Aorta (tissue), 5 donors: ENCODE results near the gene TSPAN19. TPM values are rescaled to one million over a fixed set of nuclear protein-coding genes. Genes with fewer than 3 reads are reported as not detected.

Experiments used
- ATAC-seq: fragments of 200-7000 bp; cut with Tn5 transposase; one replicate; pipeline ENCODE4 v1.9.1; 2022; ENCODE audit warnings: moderate library complexity; ENCODE audit not compliant: low FRiP score
- DNase-seq, 2 donors: peaks; one replicate each; pipeline ENCODE4 v3.0.0-alpha.2; 2020
- H3K27ac ChIP-seq, 2 donors: one replicate each; pipeline ENCODE4 v1.5.1; 2013; ENCODE audit warnings: low read length in 2 of 2, mild to moderate bottlenecking in 2 of 2, moderate library complexity in 2 of 2, control low read depth in 1 of 2, inconsistent platforms in 1 of 2, low read depth in 1 of 2
- H3K27me3 ChIP-seq, 2 donors: one replicate each; pipeline ENCODE4 v1.6.1; 2013; ENCODE audit warnings: control low read depth in 1 of 2, low read length in 1 of 2, mild to moderate bottlenecking in 1 of 2, moderate library complexity in 1 of 2; ENCODE audit not compliant: insufficient read depth in 2 of 2, control insufficient read depth in 1 of 2
- H3K36me3 ChIP-seq, 2 donors: one replicate each; pipeline ENCODE4 v1.6.1; 2013; ENCODE audit warnings: control low read depth in 1 of 2, low read length in 1 of 2, mild to moderate bottlenecking in 1 of 2; ENCODE audit not compliant: insufficient read depth in 2 of 2, control insufficient read depth in 1 of 2
- H3K4me1 ChIP-seq, 2 donors: one replicate each; pipeline ENCODE4 v1.6.1; 2013; ENCODE audit warnings: low read length in 2 of 2, control low read depth in 1 of 2, mild to moderate bottlenecking in 1 of 2, moderate library complexity in 1 of 2; ENCODE audit not compliant: insufficient read depth in 2 of 2, control insufficient read depth in 1 of 2
- H3K4me3 ChIP-seq, 2 donors: one replicate each; pipeline ENCODE4 v1.5.1; 2013; ENCODE audit warnings: low read length in 2 of 2, control low read depth in 1 of 2, mild to moderate bottlenecking in 1 of 2
- H3K9me3 ChIP-seq: one replicate; pipeline ENCODE4 v1.6.1; 2013; ENCODE audit warnings: mild to moderate bottlenecking, low read length; ENCODE audit not compliant: control insufficient read depth
- WGBS, 2 donors: extraction: QIAGEN DNeasy Blood & Tissue Kit; methylation state at CpG; one replicate each; pipeline ENCODE4 v1.1.7; 2013; 5-methylcytosine and 5-hydroxymethylcytosine counted together
- intact Hi-C, 2 donors: fragments of 100-400 bp; cut with DNase I; formaldehyde crosslinking; loops; one replicate each; pipeline versions ENCODE4 v1.14.2 to v1.15.0; 2022
- polyA plus RNA-seq, 2 donors: library from polyadenylated mRNA; stranded (reverse); fragments of 200-250 nt; gene quantifications; one replicate each; pipeline ENCODE4 v1.2.3, GENCODE V29; 2013
- total RNA-seq, 2 donors: library from RNA; stranded (reverse); fragmentation: NEBNext Ultra II Directional; extraction: Animal tissue kit (Norgen Biotek cat#: 25700); gene quantifications; one replicate each; pipeline ENCODE4 v1.2.1, GENCODE V29; 2021
- donor health status: healthy with polysubstance abuse.
- donor health status: Bipolar disorder and iron deficiency.
- donor health status: DM: no; HTN: no; CAD: no.
- donor health status: DM: no; HTN: no; CAD: no.
- donor health status: DM: yes; HTN: yes; CAD: no.

TSPAN19 gene
- total and polyA plus RNA-seq, 4 donors: not detected

DNA sequence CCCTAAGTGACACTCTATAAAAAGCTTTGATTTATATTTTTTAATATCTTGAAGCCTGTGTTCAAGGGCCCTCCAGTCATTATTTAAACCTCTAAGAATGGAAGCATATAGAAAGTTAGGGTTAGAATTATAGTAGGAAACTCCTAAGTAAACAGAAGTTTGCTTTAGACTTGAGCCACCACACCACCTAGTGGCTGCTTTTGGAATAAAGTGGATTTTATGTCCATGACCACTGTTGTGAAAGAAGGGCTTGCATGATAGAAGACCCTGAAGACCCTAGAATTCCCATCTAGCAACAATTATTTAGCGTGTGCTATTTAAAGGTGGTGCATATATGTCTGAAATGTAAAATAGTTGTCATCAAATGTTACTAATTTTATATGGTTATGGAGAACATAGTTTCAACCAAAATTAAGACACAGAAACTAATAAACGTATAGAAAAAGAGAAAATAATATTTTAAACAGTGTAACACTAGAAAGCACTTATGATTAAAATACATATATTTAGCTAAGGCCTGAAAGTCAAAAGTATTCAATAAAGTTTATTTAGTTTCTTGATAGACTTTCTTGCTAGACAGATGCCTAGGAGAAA, 21.4 kb upstream of the TSPAN19 start:
- Histone ChIP-seq H3K36me3 (no peaks in the 10 kb centered on the region), H3K9me3 (no peaks in the 10 kb centered on the region), H3K4me1 (no peaks in the 10 kb centered on the region), H3K27me3 (no peaks in the 10 kb centered on the region), H3K4me3 (no peak overlapping the region), H3K27ac (no peak overlapping the region)
- DNase-seq (no peak), ATAC-seq (no peak)
- intact Hi-C loops: no loop called here
- WGBS, 2 donors: 45 to 55% methylated on average over 2 of the region's 2 CpGs

GRCh38 chr12:85043829-85044228, 7.8 kb upstream of the TSPAN19 start:
- Histone ChIP-seq H3K27me3 (no peaks in the 10 kb centered on the region), H3K27ac (no peak overlapping the region), H3K9me3 (no peaks in the 10 kb centered on the region), H3K36me3 (no peaks in the 10 kb centered on the region), H3K4me3 (no peak overlapping the region), H3K4me1 (no peaks in the 10 kb centered on the region)
- DNase-seq (no peak), ATAC-seq (no peak)
- intact Hi-C loops: no loop called here

DNA sequence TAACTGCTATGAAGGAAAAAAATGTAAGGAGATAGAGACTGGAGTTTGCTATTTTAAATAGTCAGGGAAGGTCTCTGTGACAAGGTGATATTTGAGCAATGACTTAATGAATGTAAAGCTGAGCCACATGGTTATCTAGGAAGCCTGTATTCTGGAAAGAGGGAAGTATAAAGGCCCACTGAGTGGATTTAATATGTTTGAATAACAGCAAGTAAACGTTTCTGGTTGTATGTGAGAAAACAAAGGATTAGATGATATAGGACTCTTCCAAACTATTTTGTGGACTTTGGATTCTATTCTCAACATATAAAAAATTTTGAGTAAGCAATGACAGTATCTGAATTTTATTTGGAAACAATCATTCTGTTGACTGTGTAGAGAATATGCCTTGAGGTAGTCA, 5.3 kb upstream of the TSPAN19 start:
- Histone ChIP-seq H3K4me3 (no peak overlapping the region), H3K9me3 (no peaks in the 10 kb centered on the region), H3K36me3 (no peaks in the 10 kb centered on the region), H3K27ac (no peak overlapping the region), H3K4me1 (no peaks in the 10 kb centered on the region), H3K27me3 (peaks cover 0 to 2% of the 10 kb centered on the region in 2 donors)
- WGBS, 2 donors: 22 to 24% methylated on average over 1 of the region's 1 CpG
- ATAC-seq: no peak
- no peak for DNase-seq
- intact Hi-C loops: no loop called here

DNA sequence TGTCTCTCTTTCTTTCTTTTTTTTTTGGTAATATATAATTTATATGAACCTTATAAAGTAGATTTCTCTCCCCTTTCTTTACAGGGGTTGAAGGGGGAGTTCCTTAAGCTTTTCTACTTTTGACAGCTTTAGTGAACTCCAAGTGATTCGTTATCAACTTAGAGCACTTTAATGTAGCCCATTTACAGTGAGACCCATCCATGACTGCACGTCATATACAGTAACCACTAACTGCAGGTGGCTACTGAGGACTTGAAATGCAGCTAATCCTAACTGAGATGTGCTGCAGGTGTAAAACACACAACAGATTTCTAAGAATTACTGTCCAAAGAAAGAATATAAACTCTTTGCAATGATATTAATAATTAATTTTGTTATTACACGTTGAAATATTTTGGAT, 656 bp upstream of the TSPAN19 start:
- Histone ChIP-seq H3K27me3 (peaks cover 0 to 2% of the 10 kb centered on the region in 2 donors), H3K36me3 (no peaks in the 10 kb centered on the region), H3K27ac (no peak overlapping the region), H3K4me1 (no peaks in the 10 kb centered on the region), H3K9me3 (no peaks in the 10 kb centered on the region), H3K4me3 (no peak overlapping the region)
- DNase-seq: no peak
- intact Hi-C loops: no loop called here
- 17 to 19% methylated on average over 3 of the region's 3 CpGs for WGBS, 2 donors
- ATAC-seq: no peak

DNA sequence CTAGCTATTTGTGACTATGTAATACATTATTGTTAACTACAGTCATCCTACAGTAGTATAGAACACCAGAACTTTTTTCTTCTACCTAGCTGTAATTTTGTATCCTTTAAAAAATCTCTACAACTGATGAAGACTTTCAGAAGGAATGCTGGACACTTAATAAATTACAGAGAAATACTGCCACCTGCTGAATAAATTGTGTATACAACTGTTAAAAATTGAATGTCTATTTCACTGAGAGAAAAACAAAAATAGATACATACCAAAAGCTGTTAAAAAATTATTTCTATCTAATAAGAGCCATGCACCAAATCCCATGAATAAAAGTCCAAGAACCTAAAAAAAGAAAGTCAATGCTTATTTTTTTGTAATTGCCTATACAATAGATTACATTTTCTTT, 6.6 kb downstream of the TSPAN19 start:
- H3K4me1 ChIP-seq: no peaks in the 10 kb centered on the region
- H3K36me3 ChIP-seq: no peaks in the 10 kb centered on the region
- H3K9me3 ChIP-seq: no peaks in the 10 kb centered on the region
- H3K27ac ChIP-seq: no peak overlapping the region
- intact Hi-C loops: loop anchor here (2.0 to 5.0 kb wide), 2 partner anchors 152 to 157 kb away; no protein-coding TSS in a partner anchor
- DNase-seq (no peak), ATAC-seq (no peak)
- no peak overlapping the region for H3K4me3 ChIP-seq
- no peaks in the 10 kb centered on the region for H3K27me3 ChIP-seq

- 57 to 59% methylated on average over 2 of the region's 2 CpGs for WGBS, 2 donors
- Histone ChIP-seq H3K36me3 (no peaks in the 10 kb centered on the region), H3K4me3 (no peak overlapping the region), H3K4me1 (no peaks in the 10 kb centered on the region), H3K27ac (no peak overlapping the region), H3K27me3 (no peaks in the 10 kb centered on the region), H3K9me3 (no peaks in the 10 kb centered on the region)
- DNase-seq (no peak), ATAC-seq (no peak)
- intact Hi-C loops: no loop called here
Measured at GRCh38 chr12:85018098-85018497, 18.0 kb downstream of the TSPAN19 start.

GRCh38 chr12:85017618-85018017, 18.5 kb downstream of the TSPAN19 start:
- H3K36me3 ChIP-seq: no peaks in the 10 kb centered on the region
- intact Hi-C loops: no loop called here
- no peak for DNase-seq

DNA sequence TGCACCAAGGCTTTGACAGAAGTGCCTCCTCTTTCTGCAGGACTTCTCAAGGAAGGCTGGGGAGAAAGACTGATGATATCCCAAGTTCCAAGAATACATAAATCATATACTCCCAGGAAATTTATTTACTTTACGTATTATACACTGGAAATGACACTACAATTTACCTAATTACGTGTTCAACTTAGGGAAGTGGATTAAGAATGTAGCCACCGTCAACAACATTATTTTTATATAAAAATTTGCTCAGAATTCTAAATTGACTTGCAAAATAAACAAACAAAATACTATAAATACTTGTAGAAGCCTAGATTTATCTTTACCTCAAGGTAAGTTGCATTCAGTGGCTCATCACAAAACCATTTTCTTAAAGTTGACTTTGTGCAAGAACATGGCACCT, 18.9 kb downstream of the TSPAN19 start:
- intact Hi-C loops: no loop called here
- Histone ChIP-seq H3K27me3 (no peaks in the 10 kb centered on the region), H3K4me1 (no peaks in the 10 kb centered on the region), H3K9me3 (no peaks in the 10 kb centered on the region), H3K4me3 (no peak overlapping the region), H3K36me3 (no peaks in the 10 kb centered on the region), H3K27ac (no peak overlapping the region)
- WGBS, 2 donors: 66 to 67% methylated on average over 3 of the region's 3 CpGs
- ATAC-seq (no peak), DNase-seq (no peak)

More at GRCh38 chr12:85017618-85018017, 18.5 kb downstream of the TSPAN19 start:
- H3K9me3 ChIP-seq: no peaks in the 10 kb centered on the region
- no peaks in the 10 kb centered on the region for H3K27me3 ChIP-seq
- H3K4me3 ChIP-seq: no peak overlapping the region
- no peak overlapping the region for H3K27ac ChIP-seq
- H3K4me1 ChIP-seq: no peaks in the 10 kb centered on the region
- ATAC-seq: no peak

DNA sequence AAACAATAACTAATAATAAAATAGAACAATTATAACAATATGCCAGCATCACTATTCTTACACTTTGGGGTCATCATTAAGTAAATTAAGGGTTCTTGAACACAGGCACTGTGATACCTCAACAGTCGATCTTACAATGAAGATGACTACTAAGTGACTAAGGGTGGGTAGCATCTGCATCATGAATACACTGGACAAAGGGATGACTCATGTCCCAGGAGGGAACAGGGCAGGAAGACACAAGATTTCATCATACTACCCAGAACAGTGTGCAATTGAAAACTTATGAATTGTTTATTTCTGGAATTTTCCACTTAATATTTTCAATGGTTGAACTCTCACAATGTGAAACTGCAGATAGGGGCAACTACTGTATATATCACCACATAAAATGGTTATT, 19.7 kb downstream of the TSPAN19 start:
- Histone ChIP-seq H3K4me1 (no peaks in the 10 kb centered on the region), H3K36me3 (no peaks in the 10 kb centered on the region), H3K27ac (no peak overlapping the region), H3K27me3 (no peaks in the 10 kb centered on the region), H3K9me3 (no peaks in the 10 kb centered on the region), H3K4me3 (no peak overlapping the region)
- WGBS, 2 donors: 72 to 80% methylated on average over 1 of the region's 1 CpG
- ATAC-seq (no peak), DNase-seq (no peak)
- intact Hi-C loops: no loop called here
